Tibial nerve (tissue), 3 donors: ENCODE measurements around the gene NADK2.

ENCODE experiments used
- CTCF ChIP-seq, 5 experiments: fragments of 200-600 bp in 3 of 5; fragments of 450-650 bp in 2 of 5; sonication (generic) in 3 of 5; IDR thresholded peaks; one replicate each; pipeline ENCODE4 v1.5.1; 2016 to 2019; ENCODE audit warnings: antibody characterized with exemption in 5 of 5, mild to moderate bottlenecking in 3 of 5, moderate library complexity in 2 of 5
- POLR2A ChIP-seq, 2 donors: fragments of 450-650 bp; IDR thresholded peaks; one replicate each; pipeline ENCODE4 v1.6.1; 2017; ENCODE audit warnings: antibody characterized with exemption in 2 of 2, mild to moderate bottlenecking in 2 of 2, moderate library complexity in 2 of 2

GRCh38 chr5:36214436-36214835, 27.3 kb downstream of the NADK2 start:
- TF ChIP-seq POLR2A (IDR thresholded peaks at IDR 0.05) (no peak), CTCF (IDR thresholded peaks at IDR 0.05) (no peak)
